ENCODE measurements around the gene C11orf71. TPM values are rescaled to one million over a fixed set of nuclear protein-coding genes. Genes with fewer than 3 reads are reported as not detected.

Gene C11orf71
- 6.4 and 6.8 TPM in 2 replicates for total RNA-seq

GRCh38 chr11:114400216-114400914 lies at the start of gene C11orf71, which contains the start of gene RBM7:
Gene C11orf71 (minus strand): TSS chr11:114400511. CDS start chr11:114400331, 180 bp downstream.
Gene RBM7 (plus strand): TSS chr11:114400666. CDS start chr11:114400672, 6 bp downstream.
- Mint-ChIP-seq H3K27ac (peak within 1 kb of the TSS; percentile 99), H3K9me3 (peaks cover 5% of the 10 kb centered on the region), H3K4me3 (peak within 1 kb of the TSS; percentile 92), H3K27me3 (peaks cover 2% of the 10 kb centered on the region), H3K36me3 (ENCODE audit: low read depth) (peaks cover 38% of the 10 kb centered on the region), H3K4me1 (peaks cover 39% of the 10 kb centered on the region)
- DNase-seq = peak; percentile 99
- intact Hi-C loops (cut with micrococcal nuclease) = loop anchor here (1.0 kb wide), 2 partner anchors 39 to 525 kb away; partner anchors contain the start of genes REXO2 and USP28

GRCh38 chr11:114449845-114450244 lies 49.5 kb upstream of the C11orf71 start:
- H3K9me3 Mint-ChIP-seq = no peaks in the 10 kb centered on the region
- no peak overlapping the region for H3K4me3 Mint-ChIP-seq
- no peak for DNase-seq
- intact Hi-C loops (cut with micrococcal nuclease) = no loop called here
- H3K27ac Mint-ChIP-seq = no peak overlapping the region
- H3K27me3 Mint-ChIP-seq = no peaks in the 10 kb centered on the region
- H3K36me3 Mint-ChIP-seq (ENCODE audit: low read depth) = peaks cover 55% of the 10 kb centered on the region
- H3K4me1 Mint-ChIP-seq = peaks cover 8% of the 10 kb centered on the region

GRCh38 chr11:114448749-114449482 lies 48.6 kb upstream of the C11orf71 start:
- no peak for DNase-seq
- intact Hi-C loops (cut with micrococcal nuclease) = no loop called here
- H3K27ac Mint-ChIP-seq = no peak overlapping the region
- no peak overlapping the region for H3K4me3 Mint-ChIP-seq
- no peaks in the 10 kb centered on the region for H3K27me3 Mint-ChIP-seq
- peaks cover 13% of the 10 kb centered on the region for H3K4me1 Mint-ChIP-seq
- H3K9me3 Mint-ChIP-seq = no peaks in the 10 kb centered on the region
- H3K36me3 Mint-ChIP-seq (ENCODE audit: low read depth) = peaks cover 64% of the 10 kb centered on the region

GRCh38 chr11:114447892-114448291 lies 47.6 kb upstream of the C11orf71 start:
- Mint-ChIP-seq H3K27me3 (no peaks in the 10 kb centered on the region), H3K27ac (no peak overlapping the region), H3K36me3 (ENCODE audit: low read depth) (peaks cover 59% of the 10 kb centered on the region), H3K4me1 (peaks cover 15% of the 10 kb centered on the region), H3K9me3 (no peaks in the 10 kb centered on the region), H3K4me3 (no peak overlapping the region)
- no peak for DNase-seq
- intact Hi-C loops (cut with micrococcal nuclease) = no loop called here

- intact Hi-C loops (cut with micrococcal nuclease) = no loop called here
- no peak for DNase-seq
- H3K27ac Mint-ChIP-seq = no peak overlapping the region
- H3K4me3 Mint-ChIP-seq = no peak overlapping the region
- H3K36me3 Mint-ChIP-seq (ENCODE audit: low read depth) = peaks cover 58% of the 10 kb centered on the region
- H3K27me3 Mint-ChIP-seq = no peaks in the 10 kb centered on the region
- peaks cover 16% of the 10 kb centered on the region for H3K4me1 Mint-ChIP-seq
- no peaks in the 10 kb centered on the region for H3K9me3 Mint-ChIP-seq
Observed at GRCh38 chr11:114447444-114447843, 47.1 kb upstream of the C11orf71 start.

- H3K36me3 Mint-ChIP-seq (ENCODE audit: low read depth) = peaks cover 56% of the 10 kb centered on the region
- intact Hi-C loops (cut with micrococcal nuclease) = no loop called here
- H3K4me3 Mint-ChIP-seq = no peak overlapping the region
- peaks cover 3% of the 10 kb centered on the region for H3K27me3 Mint-ChIP-seq
- H3K4me1 Mint-ChIP-seq = peaks cover 47% of the 10 kb centered on the region
- no peak for DNase-seq
- H3K9me3 Mint-ChIP-seq = no peaks in the 10 kb centered on the region
- no peak overlapping the region for H3K27ac Mint-ChIP-seq
Observed at GRCh38 chr11:114442536-114442935, 42.2 kb upstream of the C11orf71 start.

GRCh38 chr11:114441921-114442320 lies 41.6 kb upstream of the C11orf71 start:
- intact Hi-C loops (cut with micrococcal nuclease) = loop anchor here (2.0 kb wide), 1 partner anchor 93 kb away; no protein-coding TSS in a partner anchor
- Mint-ChIP-seq H3K9me3 (no peaks in the 10 kb centered on the region), H3K27me3 (peaks cover 3% of the 10 kb centered on the region), H3K4me3 (no peak overlapping the region), H3K36me3 (ENCODE audit: low read depth) (peaks cover 50% of the 10 kb centered on the region), H3K4me1 (peaks cover 43% of the 10 kb centered on the region), H3K27ac (no peak overlapping the region)
- DNase-seq = no peak

GRCh38 chr11:114440971-114441763 lies 40.9 kb upstream of the C11orf71 start:
- Mint-ChIP-seq H3K4me1 (peaks cover 38% of the 10 kb centered on the region), H3K27ac (peak overlapping the region; percentile 19), H3K4me3 (peak overlapping the region; percentile 62)

GRCh38 chr11:114440121-114440860 lies 40.0 kb upstream of the C11orf71 start:
- intact Hi-C loops (cut with micrococcal nuclease) = loop anchor here (2.0 kb wide), 1 partner anchor 91 kb away; no protein-coding TSS in a partner anchor
- H3K4me3 Mint-ChIP-seq = peak overlapping the region; percentile 99
- H3K27me3 Mint-ChIP-seq = peaks cover 3% of the 10 kb centered on the region
- peak overlapping the region; percentile 95 for H3K27ac Mint-ChIP-seq
- H3K36me3 Mint-ChIP-seq (ENCODE audit: low read depth) = peaks cover 36% of the 10 kb centered on the region
- DNase-seq = no peak
- peaks cover 38% of the 10 kb centered on the region for H3K4me1 Mint-ChIP-seq
- H3K9me3 Mint-ChIP-seq = no peaks in the 10 kb centered on the region

More at GRCh38 chr11:114440971-114441763, 40.9 kb upstream of the C11orf71 start:
- Mint-ChIP-seq H3K36me3 (ENCODE audit: low read depth) (peaks cover 44% of the 10 kb centered on the region), H3K27me3 (peaks cover 3% of the 10 kb centered on the region), H3K9me3 (no peaks in the 10 kb centered on the region)
- intact Hi-C loops (cut with micrococcal nuclease) = loop anchor here (2.0 kb wide), 1 partner anchor 92 kb away; no protein-coding TSS in a partner anchor
- DNase-seq = no peak

- peak; percentile 98 for DNase-seq
- intact Hi-C loops (cut with micrococcal nuclease) = loop anchor here (1.0 to 5.0 kb wide), 3 partner anchors 39 to 667 kb away; partner anchors contain the start of genes C11orf71, RBM7 and ZW10
- Mint-ChIP-seq H3K27ac (peak within 1 kb of the TSS; percentile 95), H3K4me1 (peaks cover 38% of the 10 kb centered on the region), H3K4me3 (peak within 1 kb of the TSS; percentile 99), H3K9me3 (no peaks in the 10 kb centered on the region), H3K36me3 (ENCODE audit: low read depth) (peaks cover 34% of the 10 kb centered on the region), H3K27me3 (peaks cover 3% of the 10 kb centered on the region)
Observed at GRCh38 chr11:114439229-114440120, 39.2 kb upstream of the C11orf71 start, which contains the start of gene REXO2. Gene REXO2 (plus strand): TSS chr11:114439467. CDS start chr11:114439529, 62 bp downstream.

GRCh38 chr11:114438303-114438702 lies 38.0 kb upstream of the C11orf71 start:
- intact Hi-C loops (cut with micrococcal nuclease) = loop anchor here (5.0 kb wide), 1 partner anchor 666 kb away; the partner anchor contains the start of gene ZW10
- no peak overlapping the region for H3K4me3 Mint-ChIP-seq

GRCh38 chr11:114433376-114433775 lies 33.1 kb upstream of the C11orf71 start:
- DNase-seq = no peak
- intact Hi-C loops (cut with micrococcal nuclease) = no loop called here

More at GRCh38 chr11:114438303-114438702, 38.0 kb upstream of the C11orf71 start:
- peaks cover 3% of the 10 kb centered on the region for H3K27me3 Mint-ChIP-seq
- H3K4me1 Mint-ChIP-seq = peaks cover 32% of the 10 kb centered on the region
- H3K9me3 Mint-ChIP-seq = no peaks in the 10 kb centered on the region
- DNase-seq = no peak
- no peak overlapping the region for H3K27ac Mint-ChIP-seq
- peaks cover 28% of the 10 kb centered on the region for H3K36me3 Mint-ChIP-seq (ENCODE audit: low read depth)

More at GRCh38 chr11:114433376-114433775, 33.1 kb upstream of the C11orf71 start:
- Mint-ChIP-seq H3K27ac (no peak overlapping the region), H3K27me3 (no peaks in the 10 kb centered on the region), H3K9me3 (no peaks in the 10 kb centered on the region), H3K36me3 (ENCODE audit: low read depth) (peaks cover 4% of the 10 kb centered on the region), H3K4me1 (peaks cover 8% of the 10 kb centered on the region), H3K4me3 (no peak overlapping the region)
